Stimulated activated CD8-positive, alpha-beta memory T cell treated with anti-CD3 and anti-CD28 coated beads, Interleukin-15, amount 100 ng/mL, for 24 hours (primary cell): ENCODE results near the gene MED26.

ENCODE experiments used
- DNase-seq: peaks from one replicate; pipeline ENCODE4 v3.0.0-alpha.2; 2020; ENCODE audit warnings: low read depth

MED26 gene

GRCh38 chr19:16589917-16590316 lies 38.1 kb downstream of the MED26 start:
- DNase-seq: no peak

DNA sequence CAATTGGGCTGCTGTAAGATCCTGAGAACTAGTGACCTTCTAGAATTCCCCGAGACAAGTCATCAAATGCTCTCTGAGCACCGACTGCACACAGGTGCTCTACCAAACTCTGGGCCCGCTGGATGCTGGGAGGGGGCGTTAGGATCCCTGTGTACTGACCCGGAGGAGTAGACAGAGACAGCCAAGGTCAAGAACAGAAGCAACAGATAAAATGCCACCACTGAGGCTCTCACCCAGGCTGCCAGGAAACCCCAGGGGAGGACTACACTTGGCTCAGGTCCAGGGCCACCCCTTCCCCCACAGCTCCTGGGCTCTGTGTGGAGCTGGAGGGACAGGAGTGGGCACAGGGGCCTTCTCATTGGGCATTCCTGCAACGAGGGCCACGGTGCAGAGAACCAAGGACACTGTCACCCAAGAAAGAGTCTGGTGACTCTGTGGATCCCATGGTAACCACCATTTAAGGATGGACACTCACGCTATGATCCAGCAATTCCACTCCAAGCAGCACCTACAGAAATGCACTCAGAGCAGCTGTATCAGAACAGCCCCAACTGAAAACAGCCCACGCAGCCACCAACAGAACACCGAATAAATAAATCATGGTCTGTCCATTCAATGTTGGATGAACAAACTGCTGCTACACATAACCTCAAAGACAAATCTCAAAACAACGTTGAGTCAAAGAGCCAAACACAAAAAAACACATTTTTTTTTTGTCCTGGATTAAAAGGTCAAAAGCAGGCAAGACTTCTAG lies 39.0 kb downstream of the MED26 start:
- DNase-seq: no peak

DNA sequence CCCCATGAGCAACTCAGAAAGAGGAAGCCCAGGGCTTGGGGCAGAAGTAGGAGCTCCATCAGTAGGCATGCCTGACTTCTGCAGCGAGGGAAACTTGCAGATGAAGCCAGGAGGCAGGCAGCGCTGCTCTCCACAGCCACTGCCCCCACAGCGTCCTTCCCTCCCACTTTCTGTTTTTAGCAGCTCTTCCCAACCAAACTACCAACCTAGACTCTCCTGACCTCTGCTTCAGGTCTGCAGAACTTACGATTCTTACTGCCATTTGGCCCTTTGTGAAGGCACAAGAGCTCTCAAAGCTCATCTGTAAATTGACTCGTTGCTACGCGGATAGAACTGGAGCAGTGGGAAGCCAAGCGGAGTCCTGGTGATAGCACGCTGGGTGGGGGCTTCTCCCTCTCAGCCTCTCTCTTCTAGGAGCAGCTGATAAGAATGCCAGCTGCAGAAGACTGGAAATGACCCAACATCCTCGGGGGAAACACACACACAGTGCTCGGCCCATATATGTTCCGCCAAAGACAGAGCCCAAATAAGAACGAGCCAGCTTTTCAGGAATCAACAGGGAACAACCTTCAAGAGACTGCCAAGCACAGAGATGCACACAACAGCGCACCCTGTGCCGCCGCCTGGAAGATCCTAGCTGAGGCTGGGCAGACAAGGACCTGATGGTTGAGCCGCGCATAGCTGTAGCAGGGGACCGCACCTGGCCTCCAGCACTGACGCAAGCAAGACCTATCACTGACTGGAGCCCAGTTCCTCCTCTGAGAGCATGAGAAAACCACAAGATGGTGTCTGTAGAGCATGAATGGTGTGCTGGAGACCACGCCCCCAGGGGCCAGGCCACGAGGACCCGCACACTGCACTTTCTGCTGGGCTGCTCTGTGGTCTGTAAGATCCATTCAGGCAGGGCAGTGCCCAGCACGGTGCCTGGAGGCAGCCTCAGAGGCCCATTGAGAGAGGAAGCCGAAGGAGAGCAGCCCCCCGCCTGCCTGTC lies 39.9 kb downstream of the MED26 start:
- no peak for DNase-seq

DNA sequence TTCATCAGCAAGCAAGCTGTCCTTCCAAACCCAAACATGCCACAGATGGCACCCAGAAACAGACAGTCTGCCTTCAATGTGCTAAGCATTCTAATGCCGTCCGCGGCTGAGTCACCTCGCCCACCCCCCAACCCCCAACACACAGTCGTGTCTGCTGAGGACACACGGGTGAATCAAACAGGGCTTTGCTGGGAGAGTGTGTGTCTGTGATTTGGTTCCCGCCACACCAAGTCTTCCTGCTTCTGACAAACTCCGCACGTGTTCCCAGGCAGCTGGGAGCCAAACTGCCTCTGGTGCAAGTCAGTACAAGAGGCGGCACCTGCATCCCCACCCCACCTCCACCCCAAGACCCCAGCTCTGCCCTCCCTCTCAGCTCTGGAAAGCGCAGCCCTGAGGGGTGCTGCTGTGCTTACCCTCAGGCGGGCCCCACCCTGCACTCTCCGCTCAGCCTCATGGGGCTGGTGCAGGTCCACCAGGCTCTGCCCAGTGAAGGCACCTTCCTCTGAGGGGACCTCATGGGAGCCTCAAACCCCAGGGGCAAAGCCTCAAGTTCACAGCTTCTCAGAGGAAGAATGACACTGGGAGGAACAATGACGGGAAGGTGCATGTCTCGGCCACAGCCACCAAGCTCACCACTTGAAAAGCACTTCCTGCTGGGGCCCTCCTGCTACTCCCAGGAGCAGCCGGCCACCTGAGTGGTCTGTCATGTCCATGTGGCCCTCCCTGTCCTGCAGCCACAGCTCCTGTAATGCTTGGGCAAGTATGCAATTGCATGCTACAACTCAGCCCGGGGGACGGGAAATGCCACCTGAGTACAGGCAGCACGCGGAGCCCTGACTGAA lies 40.8 kb downstream of the MED26 start:
- no peak for DNase-seq

- no peak for DNase-seq
Observed at GRCh38 chr19:16586477-16586871, 41.5 kb downstream of the MED26 start.

- DNase-seq: no peak
Observed at GRCh38 chr19:16585808-16586476, 42.1 kb downstream of the MED26 start.

DNA sequence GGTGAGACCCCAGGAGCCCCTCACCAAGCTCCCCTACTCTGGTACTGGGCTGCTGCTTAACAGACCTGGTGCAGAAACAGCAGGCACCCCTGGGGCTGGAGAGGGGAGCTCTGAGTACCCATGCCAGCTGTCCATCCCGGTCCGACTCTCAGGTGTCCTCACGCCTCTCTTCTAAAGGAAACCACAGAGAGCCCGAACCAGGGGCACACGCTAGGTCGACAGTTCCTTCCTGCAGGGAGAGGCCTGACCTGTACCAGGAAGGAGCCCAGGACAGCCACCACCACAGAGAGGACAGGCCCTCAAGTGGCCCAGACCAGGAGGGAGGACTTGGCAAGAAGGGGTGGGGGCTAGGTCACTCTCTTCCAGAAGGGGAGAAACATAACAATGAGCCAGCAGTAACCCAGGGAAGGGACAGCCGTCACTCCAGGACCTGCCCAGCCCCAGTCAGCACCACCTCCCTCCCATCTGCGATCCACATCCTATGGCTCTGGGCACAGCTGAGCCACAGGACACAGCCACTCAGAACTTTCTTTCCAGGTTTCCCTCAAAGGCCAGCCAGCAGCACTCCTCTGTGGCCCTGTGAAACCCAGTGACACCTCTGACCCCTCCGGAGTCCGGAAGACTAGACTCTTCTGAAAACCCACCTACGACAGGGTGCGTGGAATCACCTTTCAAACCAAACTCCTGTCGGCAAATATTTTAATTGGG lies 42.8 kb downstream of the MED26 start:
- DNase-seq: no peak

DNA sequence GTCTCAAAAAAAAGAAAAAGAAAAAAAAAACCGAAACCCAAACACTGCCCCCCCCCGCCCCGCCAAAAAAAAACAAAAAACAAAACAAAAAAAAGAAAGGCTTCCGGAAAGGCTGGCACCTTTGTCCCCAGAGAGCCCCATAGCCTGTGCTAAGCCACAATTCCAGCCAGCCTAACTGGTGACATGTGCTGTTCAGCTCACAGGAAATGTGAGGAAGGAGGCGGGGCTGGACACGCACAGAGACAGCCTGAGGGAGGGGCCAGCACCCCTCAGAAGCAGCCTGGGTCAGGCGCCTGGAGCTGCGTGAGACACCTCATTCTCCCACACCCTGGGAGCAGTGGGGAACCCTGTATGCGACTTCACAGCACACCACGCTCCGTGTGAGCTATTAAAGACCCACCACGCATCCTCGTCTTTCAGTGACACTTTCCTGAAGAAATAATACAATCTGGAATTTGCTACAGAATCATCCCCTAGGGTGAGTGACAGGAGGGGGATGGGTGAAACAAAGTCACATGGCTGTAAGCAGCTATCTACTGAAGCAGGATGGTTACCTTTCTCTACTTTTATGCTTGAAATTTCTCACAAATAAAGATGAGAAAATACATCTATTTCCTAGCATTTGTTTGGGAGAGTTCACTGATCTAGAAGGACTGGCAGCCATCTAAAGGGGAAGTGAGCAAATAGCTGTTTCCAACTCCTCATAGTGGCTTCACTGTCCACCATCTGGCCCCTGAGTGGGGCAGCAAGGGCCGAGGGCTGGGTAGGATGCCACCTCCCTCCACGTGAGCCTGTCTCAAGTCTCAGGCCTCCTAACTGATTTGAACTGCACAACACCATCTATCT lies 43.5 kb downstream of the MED26 start:
- peak; percentile 47 for DNase-seq

DNA sequence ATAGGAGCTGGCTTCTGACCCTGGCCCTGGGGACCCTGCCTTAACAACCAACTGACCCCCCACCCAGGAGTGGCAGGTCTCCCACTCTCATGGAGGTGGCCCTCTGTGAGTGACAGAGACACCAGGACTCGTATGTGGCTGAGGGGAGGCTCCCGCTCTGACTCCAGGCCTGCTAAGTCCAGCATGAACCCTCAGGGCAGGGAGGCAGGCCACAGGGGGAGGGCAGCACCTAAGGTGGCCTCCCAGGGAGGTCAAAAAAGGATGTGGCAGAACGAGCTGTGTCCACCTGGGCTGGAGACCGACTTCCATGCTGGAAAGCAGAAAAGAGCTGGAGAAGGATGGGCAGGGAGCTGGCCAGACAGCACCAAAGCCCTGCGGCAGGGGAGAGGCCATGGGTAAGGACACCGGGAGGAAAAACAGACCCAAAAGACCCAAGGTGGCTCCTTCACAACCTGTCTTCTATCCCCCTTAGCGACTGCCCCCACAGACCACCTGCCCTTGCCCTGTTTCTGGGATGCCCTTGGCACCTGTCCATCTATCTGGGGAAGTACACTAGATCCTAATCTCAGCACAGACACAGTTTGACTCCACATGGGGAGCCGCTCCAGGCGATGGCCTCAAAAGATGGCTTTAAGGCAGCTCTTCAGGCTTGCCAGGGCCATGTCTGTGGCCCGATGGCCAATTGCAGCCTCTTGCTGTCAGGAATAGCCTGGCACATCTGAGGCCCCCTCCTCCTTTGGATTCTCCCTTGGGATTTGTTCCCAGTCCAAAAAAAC lies 45.3 kb downstream of the MED26 start:
- DNase-seq: no peak

DNA sequence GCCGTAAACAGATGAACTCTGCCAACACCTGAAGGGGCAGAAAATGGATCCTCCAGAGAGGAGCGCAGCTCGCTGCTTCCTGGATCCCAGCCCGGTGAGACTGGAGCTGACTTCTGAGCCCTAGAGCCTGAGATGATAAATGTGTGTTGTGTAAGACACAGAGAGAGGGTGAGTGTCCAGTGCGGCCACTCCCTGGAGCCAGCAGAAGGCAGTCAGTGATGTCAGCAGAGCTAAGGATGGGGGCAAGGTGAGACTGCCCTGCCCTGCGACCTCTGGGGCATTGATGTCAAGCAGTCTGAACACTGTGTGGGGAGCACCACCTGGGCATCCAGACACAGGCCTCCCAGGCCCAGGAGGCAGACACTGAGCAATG lies 46.0 kb downstream of the MED26 start:
- DNase-seq: no peak

DNA sequence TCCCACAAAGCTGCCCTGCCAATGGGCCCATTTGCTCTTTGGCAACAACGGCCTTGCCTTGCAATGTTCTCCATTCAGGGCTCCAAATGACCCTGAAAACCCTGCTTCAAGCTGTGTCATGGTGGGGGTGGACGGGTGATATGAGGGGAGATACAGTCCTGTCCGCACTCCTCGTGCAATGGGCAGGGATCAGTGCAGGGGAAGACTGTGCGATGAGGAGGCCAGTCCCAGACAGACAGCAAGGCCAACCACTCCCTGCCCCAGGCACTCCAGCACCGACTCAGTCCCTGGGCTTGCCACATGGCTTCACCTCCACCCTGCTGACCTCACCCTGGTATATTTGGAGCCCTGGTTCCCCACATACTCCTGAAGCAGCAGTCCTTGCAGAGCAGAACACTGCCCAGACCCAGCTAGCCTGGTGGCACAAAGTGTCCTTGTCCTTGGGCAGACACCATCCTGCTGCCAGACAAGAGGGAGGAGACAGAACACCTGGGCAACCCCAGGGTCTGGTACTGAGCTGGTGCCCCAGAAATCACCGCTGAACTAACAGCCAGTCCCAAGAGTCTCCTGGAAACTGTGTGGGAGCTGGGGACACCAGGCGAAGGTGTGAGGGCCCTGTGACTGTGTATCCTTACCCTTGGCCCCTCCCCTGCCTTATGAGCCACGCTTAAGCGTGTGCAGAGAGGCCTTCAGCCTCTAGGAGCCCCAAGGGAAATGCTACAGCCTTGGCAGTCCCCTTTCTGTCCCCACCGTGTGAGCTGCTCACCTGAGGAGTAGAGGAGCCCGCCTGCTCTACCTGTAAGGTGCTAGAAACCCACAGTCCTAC lies 46.6 kb downstream of the MED26 start:
- no peak for DNase-seq

DNA sequence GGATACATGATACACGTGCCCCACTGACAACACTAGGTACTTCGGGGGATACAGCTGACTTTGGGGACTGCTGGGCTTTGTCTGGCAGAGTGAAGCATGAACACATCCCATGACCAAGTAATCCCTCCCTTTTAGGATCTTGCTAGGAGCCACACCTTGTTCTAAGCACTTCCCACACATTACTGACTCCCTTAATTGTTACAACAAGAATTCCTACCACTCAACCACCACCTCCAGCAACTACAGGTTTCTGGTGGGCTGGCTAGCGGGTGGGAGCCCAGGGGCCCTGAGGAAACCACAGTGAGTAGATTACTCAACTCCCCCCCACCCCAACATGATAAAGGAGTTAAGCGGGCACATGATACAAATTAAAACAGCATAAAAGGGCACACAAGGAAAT lies 48.6 kb downstream of the MED26 start:
- DNase-seq: no peak

- DNase-seq: no peak
Observed at GRCh38 chr19:16577531-16577985, 50.4 kb downstream of the MED26 start.

DNA sequence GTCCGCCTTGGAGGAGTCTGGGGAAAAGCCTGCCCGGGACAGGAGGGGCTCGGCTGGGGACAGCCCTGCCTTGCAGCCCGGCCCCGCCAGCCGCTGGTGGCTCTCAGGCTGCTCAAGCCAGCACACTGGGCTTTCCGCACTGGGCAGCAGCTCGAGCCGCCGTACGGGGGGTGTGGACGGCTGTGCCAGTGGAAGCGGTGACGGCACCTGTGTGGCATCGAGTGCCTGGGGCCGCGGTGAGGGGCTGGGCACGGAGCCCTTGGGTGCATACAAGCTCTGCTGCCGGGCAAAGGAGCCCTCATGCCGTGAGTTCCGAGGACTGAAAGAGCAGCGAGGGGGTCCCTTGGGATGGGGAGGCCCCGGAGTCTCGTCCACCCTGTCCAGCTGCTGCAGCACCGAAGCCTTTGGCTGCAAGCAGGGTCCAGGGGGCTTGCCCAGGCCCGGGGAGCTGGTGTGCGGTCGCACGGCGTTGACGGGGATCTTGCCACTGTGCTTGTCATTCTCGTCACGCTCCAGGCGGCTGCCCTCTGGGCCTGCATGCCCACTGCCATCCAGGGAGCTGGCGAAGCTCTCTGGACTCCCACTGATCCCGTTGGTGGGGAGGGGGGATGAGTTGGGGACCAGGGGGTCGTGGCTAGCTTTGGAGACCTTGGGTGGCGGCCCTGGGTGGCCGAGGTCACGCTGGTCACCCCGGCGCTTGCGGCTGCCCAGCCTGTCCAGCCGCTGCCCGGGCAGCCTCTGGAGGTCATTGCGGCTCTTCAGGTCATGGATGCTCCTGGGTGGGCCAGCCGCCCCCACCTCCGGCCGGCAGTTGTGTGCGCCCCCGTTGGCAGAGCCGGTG lies 51.1 kb downstream of the MED26 start:
- no peak for DNase-seq

- DNase-seq: no peak
Observed at GRCh38 chr19:16575861-16576689, 51.9 kb downstream of the MED26 start.

DNA sequence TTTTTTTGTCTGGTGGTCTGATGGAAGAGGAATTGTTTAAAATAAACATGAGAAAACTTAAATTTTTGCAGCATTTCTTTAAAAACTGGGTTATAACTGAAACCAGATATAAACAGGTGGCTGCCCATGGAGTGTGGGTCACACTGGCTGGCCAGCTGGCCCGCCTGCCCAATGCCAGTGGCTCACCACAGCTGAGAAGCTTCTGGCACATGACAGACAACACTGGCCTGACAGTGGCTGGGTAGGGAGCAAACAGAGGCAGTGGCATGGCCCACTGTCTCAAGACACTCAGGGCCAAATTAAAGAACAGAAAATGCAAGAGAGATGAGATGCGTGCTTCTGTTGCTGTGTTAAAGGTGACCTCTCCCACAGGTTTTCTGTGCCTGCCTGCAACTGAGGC lies 52.7 kb downstream of the MED26 start:
- no peak for DNase-seq

DNA sequence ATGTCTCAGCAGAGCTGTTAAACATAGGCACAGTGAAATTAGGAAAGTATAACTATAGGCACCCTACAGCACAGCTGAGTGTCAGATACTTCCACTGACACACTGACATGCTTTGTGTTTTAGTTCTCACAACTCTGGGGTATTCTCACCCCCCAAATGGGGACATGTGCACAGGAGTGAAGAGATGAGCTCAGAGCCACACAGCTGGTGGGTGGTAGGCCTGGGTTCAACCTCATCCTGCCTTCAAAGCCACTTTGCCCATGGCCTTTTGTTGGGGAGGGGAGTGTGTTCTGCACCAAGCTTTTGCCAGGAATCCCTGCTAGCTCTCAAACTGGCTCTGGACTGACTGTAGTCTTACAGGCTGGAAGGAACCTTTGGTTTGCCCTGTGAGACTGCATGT lies 54.1 kb downstream of the MED26 start:
- no peak for DNase-seq
